Measurements from ENCODE around the gene ZDHHC18.

Gene ZDHHC18

DNA sequence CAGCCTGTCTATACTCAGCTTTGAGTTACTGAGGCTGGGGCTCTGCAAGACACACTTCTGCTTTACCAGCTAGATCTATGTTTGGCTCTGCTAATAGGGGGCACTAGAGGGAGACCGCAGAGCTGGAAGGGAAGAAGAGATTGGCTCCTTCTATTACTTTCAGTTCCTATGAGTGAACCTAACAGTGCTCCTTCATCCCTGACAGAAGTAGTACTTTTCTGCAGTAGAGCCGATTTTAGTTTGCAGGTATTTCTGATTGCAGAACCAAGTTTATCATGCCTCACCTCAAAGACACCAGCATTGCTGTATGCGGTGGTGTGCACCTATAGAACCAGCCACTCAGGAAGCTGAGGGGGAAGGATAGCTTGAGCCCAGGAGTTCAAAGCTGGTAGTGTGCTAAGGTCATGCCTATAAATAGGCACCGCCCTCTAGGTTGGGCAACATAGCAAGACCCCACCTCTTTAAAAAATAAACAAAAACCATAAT lies 5.7 kb upstream of the ZDHHC18 start:
- TF ChIP-seq, protein P1, sequence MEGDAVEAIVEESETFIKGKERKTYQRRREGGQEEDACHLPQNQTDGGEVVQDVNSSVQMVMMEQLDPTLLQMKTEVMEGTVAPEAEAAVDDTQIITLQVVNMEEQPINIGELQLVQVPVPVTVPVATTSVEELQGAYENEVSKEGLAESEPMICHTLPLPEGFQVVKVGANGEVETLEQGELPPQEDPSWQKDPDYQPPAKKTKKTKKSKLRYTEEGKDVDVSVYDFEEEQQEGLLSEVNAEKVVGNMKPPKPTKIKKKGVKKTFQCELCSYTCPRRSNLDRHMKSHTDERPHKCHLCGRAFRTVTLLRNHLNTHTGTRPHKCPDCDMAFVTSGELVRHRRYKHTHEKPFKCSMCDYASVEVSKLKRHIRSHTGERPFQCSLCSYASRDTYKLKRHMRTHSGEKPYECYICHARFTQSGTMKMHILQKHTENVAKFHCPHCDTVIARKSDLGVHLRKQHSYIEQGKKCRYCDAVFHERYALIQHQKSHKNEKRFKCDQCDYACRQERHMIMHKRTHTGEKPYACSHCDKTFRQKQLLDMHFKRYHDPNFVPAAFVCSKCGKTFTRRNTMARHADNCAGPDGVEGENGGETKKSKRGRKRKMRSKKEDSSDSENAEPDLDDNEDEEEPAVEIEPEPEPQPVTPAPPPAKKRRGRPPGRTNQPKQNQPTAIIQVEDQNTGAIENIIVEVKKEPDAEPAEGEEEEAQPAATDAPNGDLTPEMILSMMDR (IDR thresholded peaks at IDR 0.05): no peak

- TF ChIP-seq, protein P1 (IDR thresholded peaks at IDR 0.05): no peak
Measured at GRCh38 chr1:26822737-26823395, 3.6 kb upstream of the ZDHHC18 start.

DNA sequence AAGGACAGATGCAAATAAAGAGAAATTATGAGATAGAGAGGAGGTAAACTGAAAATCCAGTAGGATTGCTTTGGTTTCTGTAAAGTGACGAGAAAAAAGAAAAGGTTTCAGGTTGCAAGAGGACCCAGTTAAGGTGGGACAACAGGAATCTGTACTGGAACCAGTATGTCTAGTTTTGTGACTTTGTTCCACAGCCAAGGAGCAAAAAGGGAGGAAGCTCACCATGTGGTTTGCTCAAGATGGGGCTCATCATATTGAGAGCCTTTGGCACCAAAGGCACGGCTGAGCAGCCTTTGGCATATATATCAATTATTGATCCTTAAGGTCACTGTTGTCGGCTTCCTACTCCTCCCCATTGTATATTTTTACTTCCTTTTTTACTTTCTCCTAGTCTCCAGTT lies 1.8 kb upstream of the ZDHHC18 start:
- TF ChIP-seq, protein P1 (IDR thresholded peaks at IDR 0.05): no peak

GRCh38 chr1:26827106-26827604 lies 667 bp downstream of the ZDHHC18 start:
- TF ChIP-seq, protein P1 (IDR thresholded peaks at IDR 0.05): no peak

DNA sequence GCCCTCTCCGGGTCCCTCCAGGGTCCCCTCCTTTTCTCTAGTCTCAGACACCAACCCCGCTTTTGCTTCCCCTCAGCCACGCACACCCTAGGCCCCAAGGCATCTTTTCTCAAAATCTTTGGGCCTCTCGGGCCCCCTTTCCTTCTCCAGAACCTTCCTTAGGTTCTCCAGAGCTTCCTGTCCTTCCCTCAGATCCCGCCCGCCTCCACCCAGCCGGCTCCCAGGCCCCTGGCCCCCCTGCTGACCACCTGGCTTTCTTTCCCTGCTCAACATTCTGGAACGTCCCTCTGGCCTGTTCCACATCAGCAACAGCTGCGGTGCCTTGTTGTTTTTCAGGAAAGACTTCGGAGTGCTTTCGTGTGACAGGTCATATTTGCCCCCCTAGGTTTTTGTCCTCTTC lies 1.2 kb downstream of the ZDHHC18 start:
- TF ChIP-seq, protein P1 (IDR thresholded peaks at IDR 0.05): no peak

GRCh38 chr1:26828411-26828991 lies 2.0 kb downstream of the ZDHHC18 start:
- TF ChIP-seq, protein P1 (IDR thresholded peaks at IDR 0.05): no peak

- TF ChIP-seq, protein P1 (IDR thresholded peaks at IDR 0.05): no peak
Measured at GRCh38 chr1:26829184-26829911, 2.9 kb downstream of the ZDHHC18 start.
